ENCODE results near the gene MYT1.

DNA sequence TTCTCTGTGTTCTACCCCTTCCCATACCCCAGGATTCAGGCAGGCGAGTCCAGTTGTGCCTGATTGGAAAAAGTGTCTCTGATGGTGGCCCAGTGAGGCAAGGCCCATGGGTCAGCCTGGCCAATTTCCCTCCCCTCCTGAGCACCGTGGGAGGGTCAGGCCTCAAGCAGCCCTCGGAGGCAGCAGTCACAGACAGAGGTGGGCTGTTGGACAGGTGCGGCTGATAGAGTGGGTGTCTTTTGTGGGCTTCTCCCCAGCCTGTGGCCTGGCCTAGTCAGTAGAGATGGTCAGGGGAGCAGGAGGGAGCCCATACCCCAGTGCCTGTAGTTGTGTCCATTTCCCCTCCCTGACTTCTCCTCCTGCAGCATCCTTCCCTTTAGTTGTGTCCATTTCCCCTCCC, 8.9 kb downstream of the MYT1 start:
- TF ChIP-seq, protein P1, sequence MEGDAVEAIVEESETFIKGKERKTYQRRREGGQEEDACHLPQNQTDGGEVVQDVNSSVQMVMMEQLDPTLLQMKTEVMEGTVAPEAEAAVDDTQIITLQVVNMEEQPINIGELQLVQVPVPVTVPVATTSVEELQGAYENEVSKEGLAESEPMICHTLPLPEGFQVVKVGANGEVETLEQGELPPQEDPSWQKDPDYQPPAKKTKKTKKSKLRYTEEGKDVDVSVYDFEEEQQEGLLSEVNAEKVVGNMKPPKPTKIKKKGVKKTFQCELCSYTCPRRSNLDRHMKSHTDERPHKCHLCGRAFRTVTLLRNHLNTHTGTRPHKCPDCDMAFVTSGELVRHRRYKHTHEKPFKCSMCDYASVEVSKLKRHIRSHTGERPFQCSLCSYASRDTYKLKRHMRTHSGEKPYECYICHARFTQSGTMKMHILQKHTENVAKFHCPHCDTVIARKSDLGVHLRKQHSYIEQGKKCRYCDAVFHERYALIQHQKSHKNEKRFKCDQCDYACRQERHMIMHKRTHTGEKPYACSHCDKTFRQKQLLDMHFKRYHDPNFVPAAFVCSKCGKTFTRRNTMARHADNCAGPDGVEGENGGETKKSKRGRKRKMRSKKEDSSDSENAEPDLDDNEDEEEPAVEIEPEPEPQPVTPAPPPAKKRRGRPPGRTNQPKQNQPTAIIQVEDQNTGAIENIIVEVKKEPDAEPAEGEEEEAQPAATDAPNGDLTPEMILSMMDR (conservative IDR thresholded peaks at IDR 0.05; ENCODE audit: low read depth, low read length): no peak
- TF ChIP-seq EZH2 (IDR thresholded peaks at IDR 0.05; ENCODE audit: low read length, unreplicated experiment) (no peak), EZH2phosphoT487 (IDR thresholded peaks at IDR 0.05; ENCODE audit: borderline replicate concordance, low read length) (no peak)

Data from PC-3 (cell line).